Astrocyte (in vitro differentiated cells and primary cell): ENCODE measurements around the gene NUP54. TPM values are rescaled to one million over a fixed set of nuclear protein-coding genes. Genes with fewer than 3 reads are reported as not detected.

Experiments used
- DNase-seq: peaks from one replicate; pipeline ENCODE4 v3.0.0-alpha.2; 2010; ENCODE audit warnings: low read depth
- FAIRE-seq: peaks from 2 replicates; lab custom pipeline; 2011; peaks lifted over from hg19 to GRCh38; lab: Jason Lieb, UNC
- H2AFZ ChIP-seq: 2 replicates; pipeline ENCODE4 v1.6.0; 2012; ENCODE audit warnings: low read depth, low read length, inconsistent platforms
- H3K27ac ChIP-seq: 2 replicates; pipeline ENCODE4 v1.5.1; 2011; ENCODE audit warnings: low read depth, low read length, inconsistent platforms
- H3K27me3 ChIP-seq: 2 replicates; pipeline ENCODE4 v1.6.0; 2011; ENCODE audit warnings: low read length, inconsistent platforms; ENCODE audit not compliant: insufficient read depth
- H3K36me3 ChIP-seq: 2 replicates; pipeline ENCODE4 v1.5.1; 2011; ENCODE audit warnings: low read length, inconsistent platforms; ENCODE audit not compliant: insufficient read depth
- H3K4me1 ChIP-seq: 2 replicates; pipeline ENCODE4 v1.5.1; 2011; ENCODE audit warnings: low read length, inconsistent platforms; ENCODE audit not compliant: insufficient read depth
- H3K4me2 ChIP-seq: 2 replicates; pipeline ENCODE4 v1.6.0; 2012; ENCODE audit warnings: low read length, inconsistent platforms
- H3K4me3 ChIP-seq: 2 replicates; pipeline ENCODE4 v1.5.1; 2011; ENCODE audit warnings: low read depth, mild to moderate bottlenecking, low read length, inconsistent platforms; ENCODE audit not compliant: insufficient read depth
- H3K79me2 ChIP-seq: 2 replicates; pipeline ENCODE4 v1.6.0; 2012; ENCODE audit warnings: mild to moderate bottlenecking, low read length, inconsistent platforms; ENCODE audit not compliant: insufficient read depth
- H3K9ac ChIP-seq: 2 replicates; pipeline ENCODE4 v1.6.0; 2012; ENCODE audit warnings: mild to moderate bottlenecking, low read length, inconsistent platforms
- H3K9me3 ChIP-seq: 2 replicates; pipeline ENCODE4 v1.5.1; 2012; ENCODE audit warnings: low read depth, mild to moderate bottlenecking, low read length, inconsistent platforms; ENCODE audit not compliant: insufficient read depth
- H4K20me1 ChIP-seq: 2 replicates; pipeline ENCODE4 v1.6.0; 2012; ENCODE audit warnings: low read length, inconsistent platforms; ENCODE audit not compliant: insufficient read depth
- H3K27ac Mint-ChIP-seq: one replicate; pipeline ENCODE4 v1.8.0; 2021; ENCODE audit warnings: mild to moderate bottlenecking, mixed read lengths; ENCODE audit not compliant: unreplicated experiment
- H3K27me3 Mint-ChIP-seq: one replicate; pipeline ENCODE4 v1.8.0; 2021; ENCODE audit warnings: low read depth, mixed read lengths; ENCODE audit not compliant: unreplicated experiment
- H3K36me3 Mint-ChIP-seq: one replicate; pipeline ENCODE4 v1.8.0; 2021; ENCODE audit warnings: low read depth, mixed read lengths; ENCODE audit not compliant: unreplicated experiment
- H3K4me1 Mint-ChIP-seq: one replicate; pipeline ENCODE4 v1.8.0; 2021; ENCODE audit warnings: low read depth, mixed read lengths; ENCODE audit not compliant: unreplicated experiment
- H3K4me3 Mint-ChIP-seq: one replicate; pipeline ENCODE4 v1.8.0; 2021; ENCODE audit warnings: mild to moderate bottlenecking, moderate library complexity, mixed read lengths; ENCODE audit not compliant: unreplicated experiment
- H3K9me3 Mint-ChIP-seq: one replicate; pipeline ENCODE4 v1.8.0; 2021; ENCODE audit warnings: mild to moderate bottlenecking, mixed read lengths; ENCODE audit not compliant: unreplicated experiment
- CTCF ChIP-seq: IDR thresholded peaks from 2 replicates; pipeline ENCODE4 v1.5.1; 2011; ENCODE audit warnings: low read depth, mild to moderate bottlenecking, inconsistent platforms, low read length, moderate library complexity; ENCODE audit not compliant: insufficient read depth
- EZH2 ChIP-seq: IDR thresholded peaks from 2 replicates; pipeline ENCODE4 v1.6.1; 2012; ENCODE audit warnings: mild to moderate bottlenecking, low read length, inconsistent platforms; ENCODE audit not compliant: insufficient read depth
- total RNA-seq: library from RNA; stranded (reverse); gene quantifications from 2 replicates; pipeline ENCODE4 v1.2.1, GENCODE V29; 2021

The NUP54 gene
- total RNA-seq, 1 donor from 2014 or later = 34.2 TPM

GRCh38 chr4:76141241-76141640 is 7.0 kb downstream of the NUP54 start:
- no peaks in the 10 kb centered on the region for H3K9me3 ChIP-seq
- H3K27ac ChIP-seq = no peak overlapping the region
- Mint-ChIP-seq H3K9me3 (no peaks in the 10 kb centered on the region), H3K27ac (no peak overlapping the region), H3K4me3 (no peak overlapping the region), H3K4me1 (peaks cover 3% of the 10 kb centered on the region), H3K36me3 (peaks cover 18% of the 10 kb centered on the region), H3K27me3 (no peaks in the 10 kb centered on the region)
- peaks cover 36% of the 10 kb centered on the region for H3K36me3 ChIP-seq
- H3K4me1 ChIP-seq = no peaks in the 10 kb centered on the region
- H3K4me2 ChIP-seq = no peak overlapping the region
- DNase-seq (no peak), FAIRE-seq (no peak)
- H3K27me3 ChIP-seq = no peaks in the 10 kb centered on the region
- no peak overlapping the region for H2AFZ ChIP-seq
- no peak for TF ChIP-seq CTCF
- no peak for TF ChIP-seq EZH2
- no peak overlapping the region for H3K4me3 ChIP-seq
- H3K79me2 ChIP-seq = peaks cover 89% of the 10 kb centered on the region
- H4K20me1 ChIP-seq = peaks cover 31% of the 10 kb centered on the region
- H3K9ac ChIP-seq = no peak overlapping the region

- no peak for DNase-seq
- no peaks in the 10 kb centered on the region for H3K9me3 Mint-ChIP-seq
- no peak overlapping the region for H3K4me3 Mint-ChIP-seq
- FAIRE-seq = no peak
- no peak for TF ChIP-seq EZH2
- no peak overlapping the region for H3K27ac Mint-ChIP-seq
- Histone ChIP-seq H3K4me1 (no peaks in the 10 kb centered on the region), H3K9ac (no peak overlapping the region), H3K4me3 (no peak overlapping the region), H3K79me2 (peaks cover 5% of the 10 kb centered on the region), H3K4me2 (no peak overlapping the region), H3K9me3 (no peaks in the 10 kb centered on the region), H3K27ac (no peak overlapping the region), H2AFZ (no peak overlapping the region), H3K27me3 (no peaks in the 10 kb centered on the region), H3K36me3 (peaks cover 30% of the 10 kb centered on the region), H4K20me1 (no peaks in the 10 kb centered on the region)
- H3K27me3 Mint-ChIP-seq = no peaks in the 10 kb centered on the region
- no peaks in the 10 kb centered on the region for H3K4me1 Mint-ChIP-seq
- H3K36me3 Mint-ChIP-seq = peaks cover 11% of the 10 kb centered on the region
Measured at GRCh38 chr4:76127754-76128153, 20.4 kb downstream of the NUP54 start.

GRCh38 chr4:76125816-76126215 is 22.4 kb downstream of the NUP54 start:
- H3K27me3 ChIP-seq = no peaks in the 10 kb centered on the region
- DNase-seq (no peak), FAIRE-seq (no peak)
- H3K36me3 ChIP-seq = peaks cover 42% of the 10 kb centered on the region
- TF ChIP-seq CTCF = no peak
- TF ChIP-seq EZH2 = no peak
- Mint-ChIP-seq H3K27me3 (no peaks in the 10 kb centered on the region), H3K27ac (no peak overlapping the region), H3K9me3 (no peaks in the 10 kb centered on the region), H3K36me3 (peaks cover 14% of the 10 kb centered on the region), H3K4me3 (no peak overlapping the region), H3K4me1 (no peaks in the 10 kb centered on the region)
- H3K27ac ChIP-seq = no peak overlapping the region
- no peaks in the 10 kb centered on the region for H4K20me1 ChIP-seq
- H3K4me3 ChIP-seq = no peak overlapping the region
- no peaks in the 10 kb centered on the region for H3K9me3 ChIP-seq
- peaks cover 5% of the 10 kb centered on the region for H3K79me2 ChIP-seq
- H3K4me2 ChIP-seq = no peak overlapping the region
- H2AFZ ChIP-seq = no peak overlapping the region
- no peaks in the 10 kb centered on the region for H3K4me1 ChIP-seq
- H3K9ac ChIP-seq = no peak overlapping the region
